NK-92 (cell line): Measurements from ENCODE around the gene MVB12B.

ENCODE experiments used
- DNase-seq: peaks from one replicate; lab custom pipeline; 2025; ENCODE audit not compliant: unreplicated experiment; lab: John Stamatoyannopoulos, UW

MVB12B gene

GRCh38 chr9:126357074-126357473 is 30.4 kb downstream of the MVB12B start:
- DNase-seq, result no peak

- no peak for DNase-seq
Observed at GRCh38 chr9:126360073-126360472, 33.4 kb downstream of the MVB12B start.

GRCh38 chr9:126361810-126362238 is 35.2 kb downstream of the MVB12B start:
- DNase-seq, result no peak

GRCh38 chr9:126363250-126363649 is 36.6 kb downstream of the MVB12B start:
- DNase-seq, result no peak

GRCh38 chr9:126363847-126364671 is 37.4 kb downstream of the MVB12B start:
- DNase-seq, result no peak

- DNase-seq, result no peak
Observed at GRCh38 chr9:126365780-126366179, 39.2 kb downstream of the MVB12B start.

- no peak for DNase-seq
Observed at GRCh38 chr9:126366366-126367011, 39.9 kb downstream of the MVB12B start.

- no peak for DNase-seq
Observed at GRCh38 chr9:126367139-126367538, 40.5 kb downstream of the MVB12B start.

GRCh38 chr9:126367616-126368015 is 41.0 kb downstream of the MVB12B start:
- no peak for DNase-seq

- no peak for DNase-seq
Observed at GRCh38 chr9:126368020-126368419, 41.4 kb downstream of the MVB12B start.

- DNase-seq, result no peak
Observed at GRCh38 chr9:126371007-126371870, 44.6 kb downstream of the MVB12B start.

GRCh38 chr9:126372716-126373115 is 46.1 kb downstream of the MVB12B start:
- DNase-seq, result no peak

GRCh38 chr9:126373241-126373640 is 46.6 kb downstream of the MVB12B start:
- no peak for DNase-seq

- no peak for DNase-seq
Observed at GRCh38 chr9:126374366-126374781, 47.7 kb downstream of the MVB12B start.

- no peak for DNase-seq
Observed at GRCh38 chr9:126375386-126375785, 48.8 kb downstream of the MVB12B start.

GRCh38 chr9:126376311-126377175 is 49.9 kb downstream of the MVB12B start:
- DNase-seq, result no peak

GRCh38 chr9:126377176-126377509 is 50.5 kb downstream of the MVB12B start:
- DNase-seq, result no peak

GRCh38 chr9:126377536-126377935 is 50.9 kb downstream of the MVB12B start:
- DNase-seq, result no peak

- no peak for DNase-seq
Observed at GRCh38 chr9:126378761-126379160, 52.1 kb downstream of the MVB12B start.

GRCh38 chr9:126379661-126380360 is 53.2 kb downstream of the MVB12B start:
- no peak for DNase-seq
